Glomerular endothelial cell (primary cell): ENCODE results near the gene BIVM. TPM values are rescaled to one million over a fixed set of nuclear protein-coding genes. Genes with fewer than 3 reads are reported as not detected.

ENCODE experiments used
- DNase-seq: peaks from one replicate; pipeline ENCODE4 v3.0.0-alpha.2; 2011; ENCODE audit warnings: low read depth, low spot score; ENCODE audit errors: extremely low read depth
- total RNA-seq: library from RNA; depleted of rRNA; stranded (reverse); fragments of >200 nt; gene quantifications from 2 replicates; pipeline ENCODE4 v1.2.3, GENCODE V29; 2015

BIVM gene
- total RNA-seq, 1 donor from 2014 or later, result 17.6 TPM

DNA sequence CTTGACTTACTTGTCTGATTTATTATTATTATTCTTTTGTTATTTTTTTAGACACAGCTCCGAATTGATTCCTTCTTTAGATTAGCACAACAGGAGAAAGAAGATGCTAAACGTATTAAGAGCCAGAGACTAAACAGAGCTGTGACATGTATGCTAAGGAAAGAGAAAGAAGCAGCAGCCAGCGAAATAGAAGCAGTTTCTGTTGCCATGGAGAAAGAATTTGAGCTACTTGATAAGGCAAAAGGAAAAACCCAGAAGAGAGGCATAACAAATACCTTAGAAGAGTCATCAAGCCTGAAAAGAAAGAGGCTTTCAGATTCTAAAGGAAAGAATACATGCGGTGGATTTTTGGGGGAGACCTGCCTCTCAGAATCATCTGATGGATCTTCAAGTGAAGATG, 76.3 kb downstream of the BIVM start:
- no peak for DNase-seq

DNA sequence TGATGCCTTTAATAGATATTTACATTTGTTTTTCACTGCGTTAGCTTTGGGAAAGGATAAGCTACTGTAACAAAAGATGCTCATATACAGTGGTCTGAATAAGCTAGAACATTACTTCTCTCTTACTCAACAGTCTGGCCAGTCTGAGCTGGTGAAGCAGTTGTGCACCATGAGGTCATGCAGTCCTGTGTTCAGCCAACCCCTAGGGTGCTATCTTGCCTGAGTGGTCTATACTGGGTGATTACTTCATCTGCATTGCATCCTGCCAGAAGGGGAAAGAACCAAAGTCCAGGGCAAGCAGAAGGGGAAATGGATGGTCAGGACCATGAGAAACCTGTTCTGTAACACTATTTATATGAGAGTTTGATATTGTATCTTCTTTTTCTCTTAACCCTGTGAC, 78.4 kb downstream of the BIVM start:
- no peak for DNase-seq

DNA sequence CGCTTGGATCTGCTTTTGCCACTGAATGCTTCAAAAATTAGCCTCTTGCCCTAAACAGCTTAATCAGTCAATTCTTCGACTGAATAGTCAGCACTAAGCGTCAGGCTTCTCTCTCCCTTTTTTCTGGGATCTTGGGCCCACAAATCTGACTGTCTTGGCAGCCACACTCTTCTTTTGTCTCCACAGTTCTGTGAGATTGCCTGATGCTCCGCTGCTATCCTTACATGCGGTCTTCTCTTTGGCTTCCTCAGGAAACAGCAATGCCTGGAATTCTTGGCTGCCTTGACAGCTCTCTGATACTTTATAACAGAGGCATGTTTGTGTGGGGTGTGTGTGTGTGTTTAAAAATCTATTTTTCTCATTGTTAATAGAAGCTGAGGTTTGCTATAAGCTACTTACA, 79.6 kb downstream of the BIVM start:
- no peak for DNase-seq

DNA sequence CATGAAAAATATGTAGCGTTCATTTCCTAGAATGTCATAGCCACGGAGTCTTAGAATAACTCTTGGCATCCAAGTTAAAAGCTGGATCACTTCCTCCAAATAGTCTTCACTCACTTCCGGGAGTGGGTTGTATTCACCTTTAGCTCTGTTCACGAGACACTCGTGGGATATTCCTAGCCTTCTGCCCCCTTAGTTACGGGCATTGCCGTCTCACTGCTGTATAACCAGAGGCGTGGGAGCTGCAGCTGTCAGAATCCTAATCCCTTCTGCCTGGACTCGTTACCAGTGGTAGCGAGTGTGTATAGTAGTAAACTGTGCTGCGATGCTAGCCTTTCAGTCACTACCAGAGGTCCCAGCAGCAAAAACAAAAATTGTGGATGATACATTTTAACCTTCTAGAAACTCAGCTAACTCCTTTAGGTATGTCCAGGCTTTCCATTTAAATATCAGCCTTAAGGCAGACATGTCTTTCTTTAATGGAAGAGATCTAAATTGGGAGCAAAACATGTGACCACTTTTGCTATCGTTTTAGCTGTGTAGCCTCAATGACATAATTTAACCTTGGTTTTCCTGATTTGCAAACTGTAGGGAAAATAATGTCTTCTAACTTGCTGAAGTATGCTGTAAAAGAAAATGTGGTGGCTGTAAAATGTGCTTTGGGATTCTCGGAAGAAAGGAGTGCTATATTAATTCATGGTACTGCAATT, 81.0 kb downstream of the BIVM start:
- DNase-seq, result no peak

DNA sequence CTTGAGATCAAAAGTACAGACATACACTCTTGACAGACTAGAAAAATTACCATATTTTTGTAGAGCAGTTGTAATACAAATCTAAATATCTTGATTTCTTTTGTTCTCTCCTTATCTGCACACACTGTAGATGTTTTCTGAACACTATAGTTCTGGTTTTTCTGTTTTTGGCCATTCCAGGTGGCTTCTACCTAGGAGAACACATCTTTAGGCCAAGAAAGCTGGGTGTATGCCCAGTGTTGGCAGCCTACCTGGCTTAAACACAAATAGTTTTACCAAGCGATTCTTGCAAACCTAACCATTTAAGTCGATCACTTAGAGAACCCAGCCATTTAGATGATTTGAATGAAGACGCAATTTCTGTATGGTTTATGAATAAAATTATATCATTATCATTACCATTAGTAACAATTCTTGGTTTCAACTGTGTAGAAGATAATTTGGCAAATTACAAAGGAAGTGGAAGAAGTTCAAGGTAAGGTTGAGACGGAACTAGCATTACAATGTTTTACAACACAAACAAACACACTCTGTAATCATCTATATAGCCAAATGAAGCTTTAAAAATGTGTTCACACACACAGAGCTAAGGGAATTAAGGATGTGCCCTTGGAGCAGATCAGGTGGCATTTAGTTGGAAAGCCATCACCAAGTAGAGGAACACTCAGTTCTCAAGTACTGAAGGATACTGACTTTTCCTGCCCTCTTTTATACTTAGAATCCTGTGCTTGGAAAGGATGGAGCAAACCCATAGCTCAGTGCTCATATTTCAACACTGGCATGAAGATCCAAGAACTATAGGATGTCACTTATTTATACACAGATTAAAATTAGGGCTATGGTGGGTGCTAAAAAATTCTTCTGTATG, 83.1 kb downstream of the BIVM start:
- DNase-seq, result no peak

Other genes with a start within 250 kb of the BIVM start
- 46.1 and 47.8 TPM in 2 replicates for gene TPP2, start 202.1 kb upstream of the BIVM start, total RNA-seq
- not detected in 2 replicates for gene METTL21C, start 104.1 kb upstream of the BIVM start, total RNA-seq
- gene TEX30, start 25.3 kb upstream of the BIVM start, total RNA-seq, result 13.1 and 20.4 TPM in 2 replicates
- gene POGLUT2, start 143 bp upstream of the BIVM start, total RNA-seq, result 20.6 and 22.1 TPM in 2 replicates
- gene ERCC5, start 46.9 kb downstream of the BIVM start, total RNA-seq, result 41.4 and 48.5 TPM in 2 replicates